GM18873 (cell line): Measurements from ENCODE around the gene KLF2.
"Not testable (repeated sequence)": the region's sequence is repeated elsewhere in the genome, so short reads cannot be mapped to it uniquely, and the experiment has no call there.

Source experiments
- ATAC-seq: cut with Tn5 transposase; IDR thresholded peaks from one replicate; pipeline ENCODE4 v1.9.1; 2021; ENCODE audit warnings: mild to moderate bottlenecking, moderate library complexity, moderate number of reproducible peaks; ENCODE audit not compliant: unreplicated experiment, low FRiP score

Gene KLF2

DNA sequence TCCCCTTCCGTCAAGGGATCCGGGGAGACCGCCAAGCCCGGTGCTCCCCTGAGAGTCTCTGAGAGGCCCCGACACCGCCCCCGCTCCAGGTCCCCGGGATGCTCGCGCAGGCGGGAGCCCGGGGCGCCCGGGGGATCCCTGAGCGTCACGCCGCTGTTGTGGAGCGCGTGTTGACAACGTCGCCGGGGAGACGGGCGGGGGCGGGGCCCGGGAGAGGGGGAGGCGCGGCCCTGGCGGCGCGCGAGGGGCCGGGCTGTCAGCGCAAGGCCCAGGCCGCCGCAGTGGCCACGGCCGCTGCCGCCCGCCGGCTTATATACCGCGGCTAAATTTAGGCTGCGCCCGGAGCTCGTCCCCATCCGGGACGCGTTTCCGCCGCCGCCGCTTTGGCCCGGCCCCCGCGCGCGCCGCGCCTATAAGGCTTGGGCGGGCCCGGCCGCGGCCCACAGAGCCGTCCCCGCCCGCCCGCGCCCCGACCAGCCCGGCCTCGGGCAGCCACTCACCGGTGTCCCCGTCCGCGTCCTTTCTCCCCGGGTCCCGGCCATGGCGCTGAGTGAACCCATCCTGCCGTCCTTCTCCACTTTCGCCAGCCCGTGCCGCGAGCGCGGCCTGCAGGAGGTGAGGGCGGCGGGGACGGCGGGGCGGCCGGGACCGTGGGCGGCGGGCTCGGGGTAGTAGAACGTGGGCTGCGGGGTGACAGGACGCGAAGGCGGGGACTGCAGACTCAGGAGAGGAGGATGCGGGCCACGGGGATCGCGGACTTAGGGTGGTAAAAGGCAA is at the start of gene KLF2:
TSS of gene KLF2 (plus strand) at position 443 of the 777 bp plus-strand sequence. CDS start at position 541, 98 bp downstream.
- peak; percentile 46 for ATAC-seq

GRCh38 chr19:16280306-16280705 is 44.3 kb upstream of the KLF2 start:
- ATAC-seq, result no peak

DNA sequence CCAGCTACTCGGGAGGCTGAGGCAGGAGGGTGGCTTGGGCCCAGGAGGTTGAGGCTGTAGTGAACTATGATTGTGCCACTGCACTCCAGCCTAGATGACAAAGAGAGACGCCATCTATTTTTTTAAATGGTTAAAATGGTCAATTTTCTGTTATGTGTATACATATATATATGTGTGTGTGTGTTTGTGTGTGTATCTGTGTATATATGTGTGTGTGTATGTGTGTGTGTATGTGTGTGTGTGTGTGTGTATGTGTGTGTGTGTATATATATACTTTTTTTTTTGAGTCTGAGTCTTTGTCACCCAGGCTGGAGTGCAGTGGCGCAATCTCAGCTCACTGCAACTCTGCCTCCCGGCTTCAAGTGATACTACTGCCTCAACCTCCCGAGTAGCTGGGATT is 42.9 kb upstream of the KLF2 start:
- ATAC-seq, result no peak

DNA sequence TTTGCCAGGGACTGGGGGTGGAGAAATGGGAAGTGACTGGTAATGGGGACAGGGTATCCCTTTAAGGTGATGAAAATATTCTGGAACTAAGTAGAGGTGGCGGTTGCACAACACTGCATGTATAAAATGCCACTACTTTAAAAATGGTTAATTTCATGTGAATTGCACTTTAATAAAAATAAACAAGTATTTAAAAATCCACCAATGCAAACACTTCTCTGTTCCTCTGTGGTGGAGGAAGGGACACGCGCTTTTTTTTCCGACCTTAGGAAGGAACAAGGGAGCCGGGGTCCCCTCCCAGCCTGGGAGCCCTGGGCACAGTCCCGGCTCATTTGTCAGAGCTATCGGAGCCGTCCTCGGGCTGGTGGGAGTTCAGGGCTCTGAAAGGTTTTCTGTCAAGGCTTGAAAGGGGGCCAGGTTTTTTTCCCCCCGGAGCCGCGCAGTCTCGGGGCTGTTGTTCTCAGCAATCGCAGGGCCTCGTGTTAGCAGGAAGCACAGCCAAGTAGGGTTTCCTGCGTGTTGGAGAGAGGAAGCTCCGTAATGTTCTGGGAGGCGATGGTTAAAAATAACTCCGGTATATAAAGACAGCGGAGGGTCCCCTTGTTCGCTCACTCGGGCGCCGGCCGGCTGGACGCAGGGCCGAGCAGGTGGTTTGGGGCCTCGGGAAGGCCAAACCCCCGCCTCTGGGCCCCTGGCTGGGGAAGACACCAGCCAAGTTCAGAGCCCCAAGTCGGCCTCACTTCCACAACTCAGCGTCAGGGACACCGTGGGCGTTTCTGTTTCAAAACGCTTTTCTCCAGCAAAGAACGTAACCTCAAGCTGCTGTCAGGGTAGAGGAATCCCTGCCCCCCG is 41.2 kb upstream of the KLF2 start:
- ATAC-seq, result no peak

GRCh38 chr19:16284505-16284904 is 40.1 kb upstream of the KLF2 start:
- no peak for ATAC-seq

- ATAC-seq, result not testable (repeated sequence)
Measured at GRCh38 chr19:16285079-16285478, 39.5 kb upstream of the KLF2 start.

DNA sequence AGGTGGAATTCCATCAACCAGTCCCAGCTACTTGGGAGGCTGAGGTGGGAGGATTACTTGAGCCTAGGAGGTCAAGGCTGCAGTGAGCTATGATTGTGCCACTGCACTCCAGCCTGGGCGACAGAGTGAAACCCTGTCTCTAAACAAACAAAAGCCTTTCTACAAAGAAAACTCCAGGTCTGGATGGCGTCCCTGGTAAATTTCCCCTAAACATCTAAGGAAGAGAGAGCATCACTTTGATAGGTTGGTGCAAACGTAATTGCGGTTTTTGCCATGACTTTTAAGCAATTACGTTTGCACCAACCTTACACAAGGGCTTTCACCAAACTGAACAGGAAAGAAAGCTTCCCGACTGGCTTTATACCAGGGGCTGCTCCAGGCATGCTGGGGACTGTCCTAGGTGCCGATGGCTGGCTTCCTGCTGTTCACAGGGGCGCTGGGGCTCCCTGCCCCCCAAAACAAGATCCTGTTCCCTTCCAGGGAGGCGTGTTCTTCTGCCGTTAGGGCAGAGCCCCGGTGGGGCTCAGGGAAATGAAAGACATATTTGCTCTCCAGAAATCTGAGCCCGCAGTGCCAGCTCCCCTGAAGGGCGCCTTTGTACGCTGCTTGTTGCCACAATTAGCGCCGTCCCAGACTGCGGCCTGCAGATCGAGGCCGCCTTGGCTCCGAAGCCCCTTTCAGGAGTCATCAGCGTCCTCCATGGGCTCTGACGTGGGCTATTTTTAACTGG is 38.7 kb upstream of the KLF2 start:
- ATAC-seq, result no peak

- ATAC-seq, result no peak
Measured at GRCh38 chr19:16288544-16288943, 36.1 kb upstream of the KLF2 start.

GRCh38 chr19:16289594-16289993 is 35.0 kb upstream of the KLF2 start:
- ATAC-seq, result no peak

DNA sequence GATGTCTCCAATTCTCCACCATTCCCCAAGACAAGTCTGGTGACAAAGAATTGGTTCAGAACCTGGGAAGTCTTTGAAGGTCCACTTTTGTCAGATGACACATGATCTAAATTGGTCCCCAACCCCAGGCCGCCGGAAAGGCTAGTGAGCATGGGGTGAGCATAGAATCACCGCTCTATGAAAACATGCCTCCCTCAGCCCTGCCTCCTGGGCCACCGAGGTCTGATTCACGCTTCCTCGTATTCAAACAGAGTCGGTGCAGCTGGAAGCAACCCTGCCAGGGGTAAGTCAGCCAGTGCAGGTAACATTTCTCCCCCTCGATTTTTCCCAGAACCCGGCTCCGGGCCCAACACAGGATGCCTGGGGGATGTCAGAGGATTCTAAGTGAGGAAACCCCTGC is 33.9 kb upstream of the KLF2 start:
- no peak for ATAC-seq

- no peak for ATAC-seq
Measured at GRCh38 chr19:16293118-16294091, 31.2 kb upstream of the KLF2 start.

DNA sequence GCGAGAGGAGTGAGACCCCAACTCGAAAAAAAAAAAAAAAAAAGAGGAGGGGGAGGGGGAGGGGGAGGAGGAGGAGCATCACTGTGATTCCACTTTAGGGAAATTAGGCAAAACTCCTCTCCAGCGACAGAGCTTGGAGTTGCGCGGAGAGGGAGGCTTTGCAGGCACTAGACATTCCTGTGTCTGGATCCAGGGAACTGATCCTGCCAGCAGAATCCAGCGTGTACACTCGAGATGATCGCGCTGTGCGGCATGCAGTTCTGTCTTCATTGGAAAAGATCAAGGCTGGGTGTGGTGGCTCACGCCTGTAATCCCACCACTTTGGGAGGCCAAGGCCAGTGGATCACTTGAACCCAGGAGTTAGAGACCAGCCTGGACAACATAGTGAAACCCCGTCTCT is 29.6 kb upstream of the KLF2 start:
- ATAC-seq, result no peak

DNA sequence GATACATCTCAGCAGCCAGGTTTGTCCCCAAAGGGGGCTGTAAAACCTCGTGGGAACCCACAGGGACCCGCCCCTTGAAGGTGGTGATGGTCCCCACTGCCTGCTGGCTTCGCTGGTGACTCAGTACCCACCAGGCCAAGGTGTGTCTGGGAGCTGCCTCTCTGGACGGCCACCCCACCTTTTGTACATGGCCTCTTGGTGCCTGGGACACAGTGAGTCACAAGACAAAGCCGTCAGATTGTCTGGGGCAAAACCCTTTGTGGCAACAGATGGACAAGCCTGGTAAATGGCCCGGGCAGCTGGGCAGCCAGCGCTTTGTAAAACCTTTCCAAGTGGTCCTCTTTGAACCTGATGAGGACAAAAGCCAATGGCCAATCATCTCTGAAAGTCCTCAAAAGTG is 27.9 kb upstream of the KLF2 start:
- no peak for ATAC-seq

DNA sequence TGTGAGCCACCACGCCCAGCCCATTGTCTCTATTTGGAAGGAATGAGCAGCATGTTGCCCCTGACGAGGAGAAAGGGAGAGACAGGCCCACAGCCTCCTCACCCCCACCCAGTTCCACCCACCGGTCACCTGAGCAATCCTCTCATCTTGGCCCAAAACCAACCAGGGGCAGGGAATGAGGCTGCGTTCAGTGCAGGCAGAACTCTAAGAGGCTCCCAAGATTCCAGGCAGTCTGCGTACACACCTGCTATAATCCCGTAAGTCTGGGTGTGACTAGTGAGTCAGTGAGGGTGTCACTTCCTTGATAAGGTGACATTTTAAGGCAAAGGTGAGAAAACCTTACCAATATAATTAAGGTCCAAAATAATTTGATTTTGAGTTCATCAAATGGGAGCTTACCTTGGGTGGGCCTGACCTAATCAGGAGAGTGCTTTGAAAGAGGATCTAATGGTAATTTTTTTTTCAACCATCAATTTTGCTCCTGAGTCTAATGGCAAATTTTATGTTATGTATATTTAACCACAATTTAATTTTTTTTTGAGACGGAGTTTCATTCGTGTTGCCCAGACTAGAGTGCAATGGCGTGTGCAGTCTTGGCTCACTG is 26.9 kb upstream of the KLF2 start:
- no peak for ATAC-seq

DNA sequence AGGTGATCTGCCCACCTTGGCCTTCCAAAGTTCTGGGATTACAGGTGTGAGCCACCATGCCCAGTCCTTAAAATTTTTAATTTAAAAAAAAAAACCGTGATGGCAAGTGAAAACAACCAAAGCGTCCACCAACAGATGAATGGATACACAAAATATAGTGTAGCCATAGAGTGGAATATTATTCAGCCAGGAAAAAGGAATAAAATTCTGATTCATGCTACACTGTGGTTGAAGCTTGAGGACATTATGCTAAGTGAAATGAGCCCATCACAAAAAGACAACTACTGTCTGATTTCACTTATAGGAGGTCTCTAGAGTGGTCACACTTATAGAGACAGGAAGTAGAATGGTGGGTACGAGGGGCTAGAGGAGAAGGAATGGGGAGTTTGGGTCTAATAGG is 26.3 kb upstream of the KLF2 start:
- no peak for ATAC-seq

DNA sequence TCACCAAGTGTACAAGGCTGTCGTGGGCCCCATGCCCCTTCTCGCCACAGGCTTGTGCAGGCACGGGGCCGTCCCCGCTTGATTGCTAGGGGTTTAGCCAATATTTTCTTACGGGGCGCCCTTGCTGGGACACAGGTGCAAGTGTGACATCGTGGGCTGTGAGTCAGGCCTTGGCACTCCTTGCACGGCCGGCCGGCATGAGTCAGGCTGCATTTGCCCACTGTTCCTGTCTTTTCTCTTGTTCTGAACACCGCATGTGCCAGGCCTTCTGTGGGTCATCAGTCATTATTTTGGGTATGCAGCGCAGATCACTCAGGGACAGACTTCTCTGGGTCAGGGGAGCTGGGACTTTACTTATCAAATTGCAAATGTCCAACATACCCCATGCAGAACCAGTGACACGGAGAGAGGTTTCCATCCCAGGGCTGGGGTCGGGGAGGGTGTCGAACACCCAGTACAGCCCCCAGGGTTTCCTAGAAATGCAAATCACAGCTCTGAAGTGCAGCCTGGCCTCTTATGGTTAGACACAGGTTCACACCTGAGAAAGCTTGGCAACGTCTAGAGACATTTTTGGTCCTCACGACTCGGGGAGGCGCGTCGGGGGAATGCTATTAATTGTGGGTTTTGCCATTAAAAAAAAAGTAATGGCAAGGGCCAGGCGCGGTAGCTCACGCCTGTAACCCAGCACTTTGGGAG is 22.5 kb upstream of the KLF2 start:
- no peak for ATAC-seq

- ATAC-seq, result no peak
Measured at GRCh38 chr19:16303755-16304154, 20.9 kb upstream of the KLF2 start.

GRCh38 chr19:16304511-16304910 is 20.1 kb upstream of the KLF2 start:
- not testable (repeated sequence) for ATAC-seq

DNA sequence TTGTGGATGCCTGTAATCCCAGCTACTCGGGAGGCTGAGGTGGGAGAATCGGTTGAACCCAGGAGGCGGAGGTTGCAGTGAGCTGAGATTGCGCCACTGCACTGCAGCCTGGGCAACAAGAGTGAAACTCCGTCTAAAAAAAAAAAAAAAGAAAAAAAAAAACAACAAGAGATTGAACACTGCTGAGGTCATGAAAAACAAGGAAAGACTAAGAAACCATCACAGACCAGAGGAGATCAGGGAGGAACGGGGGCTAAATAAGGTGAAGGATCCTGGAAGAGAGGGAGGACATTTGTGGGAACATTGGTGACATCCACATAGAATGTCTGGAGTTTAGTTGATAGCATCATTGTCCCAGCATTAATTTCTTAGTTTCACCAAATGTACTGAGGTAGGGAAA is 19.6 kb upstream of the KLF2 start:
- not testable (repeated sequence) for ATAC-seq
